Measurements from ENCODE around the gene UBQLN1.

DNA sequence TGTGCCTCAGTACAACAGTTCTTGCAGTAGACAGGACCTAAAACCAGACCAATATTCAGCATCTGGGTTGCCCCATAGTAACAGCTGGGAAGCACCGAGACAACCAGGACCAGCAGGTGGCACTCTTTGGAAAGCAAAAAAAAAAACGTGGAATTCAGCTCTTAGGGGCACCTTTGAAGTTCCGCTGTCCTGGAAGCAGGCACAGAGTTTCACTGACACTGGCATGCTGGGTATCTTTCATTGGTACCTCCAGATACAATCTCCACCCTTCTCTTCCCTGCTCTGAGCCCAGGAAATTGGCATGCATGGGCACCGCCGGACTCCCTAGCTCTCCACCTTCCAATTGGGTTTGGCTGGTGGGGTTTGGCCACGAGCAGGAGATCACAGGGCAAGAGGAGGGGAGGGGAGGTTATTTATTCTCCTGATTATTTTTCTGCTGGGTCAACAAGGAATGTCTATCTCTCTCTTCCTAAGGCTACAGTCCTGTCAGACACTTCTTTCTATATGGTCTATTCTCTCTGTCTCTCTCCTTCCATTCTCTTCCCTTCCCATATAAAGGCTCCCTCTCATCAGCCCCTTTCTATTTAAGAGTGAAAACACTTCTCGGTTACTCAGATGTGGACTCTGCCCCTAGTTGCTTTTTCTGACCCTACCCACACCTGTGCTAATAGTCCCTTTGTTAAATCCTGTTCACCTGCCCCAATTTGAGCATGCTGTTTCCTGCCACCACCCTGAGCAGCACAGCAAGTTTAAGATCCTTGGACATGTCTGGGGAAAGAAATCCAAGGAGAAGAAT is 86.7 kb downstream of the UBQLN1 start:
- TF ChIP-seq SUZ12 (IDR thresholded peaks at IDR 0.05; ENCODE audit: extremely low read depth, insufficient read depth, insufficient read length) (no peak), YY1 (IDR thresholded peaks at IDR 0.05; ENCODE audit: insufficient read depth, insufficient read length) (no peak), ZNF274 (IDR thresholded peaks at IDR 0.05; ENCODE audit: low read depth, low read length) (no peak)

Data from NT2/D1 (cell line).